ENCODE measurements around the gene SGPL1.

The SGPL1 gene

GRCh38 chr10:70846795-70847194, 31.0 kb downstream of the SGPL1 start:
- no peak overlapping the region for H3K4me3 ChIP-seq (ENCODE audit: low read depth, low read length)
- no peak for TF ChIP-seq CTCF (IDR thresholded peaks at IDR 0.05; ENCODE audit: insufficient read depth, low read depth, low read length, missing control alignments)
- DNase-seq (ENCODE audit: low read depth): no peak

- no peak for TF ChIP-seq CTCF (IDR thresholded peaks at IDR 0.05; ENCODE audit: insufficient read depth, low read depth, low read length, missing control alignments)
- H3K4me3 ChIP-seq (ENCODE audit: low read depth, low read length): no peak overlapping the region
- DNase-seq (ENCODE audit: low read depth): no peak
These were observed 32.1 kb downstream of the SGPL1 start for GRCh38 chr10:70847659-70848360.

- TF ChIP-seq CTCF (IDR thresholded peaks at IDR 0.05; ENCODE audit: insufficient read depth, low read depth, low read length, missing control alignments): no peak
- H3K4me3 ChIP-seq (ENCODE audit: low read depth, low read length): no peak overlapping the region
- no peak for DNase-seq (ENCODE audit: low read depth)
These were observed 33.9 kb downstream of the SGPL1 start for GRCh38 chr10:70849582-70850016.

DNA sequence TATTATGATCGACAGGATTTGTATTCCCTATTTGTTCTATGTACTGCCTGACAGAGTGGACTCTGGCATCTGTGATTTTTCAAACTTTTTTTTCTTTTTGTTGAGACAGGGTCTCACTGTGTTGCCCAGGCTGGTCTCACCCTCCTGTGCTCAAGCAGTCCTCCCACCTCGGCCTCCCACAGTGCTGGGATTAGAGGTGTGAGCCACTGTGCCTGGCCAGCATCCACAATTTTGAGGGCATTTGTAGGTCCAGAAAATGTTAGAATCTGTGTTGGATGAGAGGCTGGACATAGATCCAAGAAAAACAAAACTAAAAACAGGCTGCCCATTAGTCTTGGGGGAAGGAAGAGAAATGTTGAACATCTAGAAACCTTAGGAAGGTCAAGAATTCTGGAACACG, 34.3 kb downstream of the SGPL1 start:
- no peak overlapping the region for H3K4me3 ChIP-seq (ENCODE audit: low read depth, low read length)
- DNase-seq (ENCODE audit: low read depth): no peak
- TF ChIP-seq CTCF (IDR thresholded peaks at IDR 0.05; ENCODE audit: insufficient read depth, low read depth, low read length, missing control alignments): no peak

- H3K4me3 ChIP-seq (ENCODE audit: low read depth, low read length): no peak overlapping the region
- TF ChIP-seq CTCF (IDR thresholded peaks at IDR 0.05; ENCODE audit: insufficient read depth, low read depth, low read length, missing control alignments): no peak
- no peak for DNase-seq (ENCODE audit: low read depth)
These were observed 36.1 kb downstream of the SGPL1 start for GRCh38 chr10:70851597-70852475.

GRCh38 chr10:70853038-70853437, 37.3 kb downstream of the SGPL1 start:
- TF ChIP-seq CTCF (IDR thresholded peaks at IDR 0.05; ENCODE audit: insufficient read depth, low read depth, low read length, missing control alignments): no peak
- H3K4me3 ChIP-seq (ENCODE audit: low read depth, low read length): no peak overlapping the region
- no peak for DNase-seq (ENCODE audit: low read depth)
